H9 (cell line): ENCODE data around the gene MYO10. TPM values are rescaled to one million over a fixed set of nuclear protein-coding genes. Genes with fewer than 3 reads are reported as not detected.

ENCODE experiments used
- DNase-seq: peaks from one replicate; pipeline ENCODE4 v3.0.0-alpha.2; 2017
- H2AFZ ChIP-seq: one replicate; pipeline ENCODE4 v1.6.1; 2013; ENCODE audit warnings: mild to moderate bottlenecking, low read length, control low read depth, moderate library complexity
- H2AK5ac ChIP-seq: 2 replicates; pipeline ENCODE4 v1.6.1; 2013; ENCODE audit warnings: low read length, control low read depth, mixed read lengths; ENCODE audit not compliant: insufficient read length
- H2BK120ac ChIP-seq: one replicate; pipeline ENCODE4 v1.6.1; 2013; ENCODE audit warnings: low read depth, mild to moderate bottlenecking, low read length, control low read depth, inconsistent platforms; ENCODE audit not compliant: poor library complexity, severe bottlenecking
- H2BK12ac ChIP-seq: 2 replicates; pipeline ENCODE4 v1.6.1; 2013; ENCODE audit warnings: low read length, control low read depth, mixed read lengths, low read depth; ENCODE audit not compliant: insufficient read length
- H2BK15ac ChIP-seq: 2 replicates; pipeline ENCODE4 v1.6.1; 2013; ENCODE audit warnings: low read depth, low read length, control low read depth
- H2BK20ac ChIP-seq: one replicate; pipeline ENCODE4 v1.6.1; 2013; ENCODE audit warnings: low read depth, mild to moderate bottlenecking, low read length, control low read depth, inconsistent platforms; ENCODE audit not compliant: poor library complexity, severe bottlenecking
- H2BK5ac ChIP-seq: 2 replicates; pipeline ENCODE4 v1.6.1; 2013; ENCODE audit warnings: low read length, control low read depth, mixed read lengths; ENCODE audit not compliant: insufficient read length
- H3K14ac ChIP-seq: 2 replicates; pipeline ENCODE4 v1.6.1; 2013; ENCODE audit warnings: low read length, control low read depth; ENCODE audit not compliant: insufficient read depth
- H3K18ac ChIP-seq: 2 replicates; pipeline ENCODE4 v1.6.1; 2013; ENCODE audit warnings: low read depth, mild to moderate bottlenecking, mixed read lengths, low read length, control low read depth; ENCODE audit not compliant: insufficient read length
- H3K23ac ChIP-seq: 2 replicates; pipeline ENCODE4 v1.6.1; 2013; ENCODE audit warnings: low read length, control low read depth, mixed read lengths, low read depth; ENCODE audit not compliant: insufficient read length
- H3K23me2 ChIP-seq: 2 replicates; pipeline ENCODE4 v1.6.1; 2013; ENCODE audit warnings: low read depth, mild to moderate bottlenecking, mixed read lengths, low read length, control low read depth; ENCODE audit not compliant: insufficient read length, poor library complexity, severe bottlenecking
- H3K27ac ChIP-seq: 2 replicates; pipeline ENCODE4 v1.5.1; 2013; ENCODE audit warnings: low read length, control low read depth, mixed read lengths, low read depth; ENCODE audit not compliant: insufficient read length
- H3K27me3 ChIP-seq: 2 replicates; pipeline ENCODE4 v1.6.1; 2013; ENCODE audit warnings: low read length, control low read depth, inconsistent platforms; ENCODE audit not compliant: insufficient read depth
- H3K4ac ChIP-seq: 2 replicates; pipeline ENCODE4 v1.6.1; 2013; ENCODE audit warnings: low read depth, mild to moderate bottlenecking, control low read depth, inconsistent platforms, low read length, moderate library complexity
- H3K4me1 ChIP-seq: 2 replicates; pipeline ENCODE4 v1.6.1; 2013; ENCODE audit warnings: low read length, control low read depth, inconsistent platforms; ENCODE audit not compliant: insufficient read depth
- H3K4me2 ChIP-seq: 2 replicates; pipeline ENCODE4 v1.6.1; 2013; ENCODE audit warnings: low read length, control low read depth, mixed read lengths; ENCODE audit not compliant: insufficient read length, insufficient read depth
- H3K56ac ChIP-seq: 2 replicates; pipeline ENCODE4 v1.6.1; 2013; ENCODE audit warnings: low read depth, mild to moderate bottlenecking, mixed read lengths, low read length, control low read depth; ENCODE audit not compliant: insufficient read length
- H3K79me1 ChIP-seq: 2 replicates; pipeline ENCODE4 v1.6.1; 2013; ENCODE audit warnings: low read depth, mild to moderate bottlenecking, moderate library complexity, low read length, control low read depth, inconsistent platforms; ENCODE audit not compliant: insufficient read depth, poor library complexity, severe bottlenecking
- H3K79me2 ChIP-seq: 2 replicates; pipeline ENCODE4 v1.6.1; 2013; ENCODE audit warnings: low read length, control low read depth, inconsistent platforms; ENCODE audit not compliant: insufficient read depth
- H3K9ac ChIP-seq: 2 replicates; pipeline ENCODE4 v1.6.1; 2013; ENCODE audit warnings: low read length, control low read depth, mixed read lengths; ENCODE audit not compliant: insufficient read length; ENCODE audit errors: extremely low read depth
- H3K9me3 ChIP-seq: one replicate; pipeline ENCODE4 v1.6.1; 2013; ENCODE audit warnings: low read depth, low read length, inconsistent platforms; ENCODE audit not compliant: control insufficient read depth
- H3T11ph ChIP-seq: one replicate; pipeline ENCODE4 v1.6.1; 2013; ENCODE audit warnings: mild to moderate bottlenecking, low read length, control low read depth, inconsistent platforms
- H4K20me1 ChIP-seq: one replicate; pipeline ENCODE4 v1.6.1; 2013; ENCODE audit not compliant: control insufficient read depth, insufficient read length, insufficient read depth
- H4K5ac ChIP-seq: 2 replicates; pipeline ENCODE4 v1.6.1; 2013; ENCODE audit warnings: low read depth, mild to moderate bottlenecking, mixed read lengths, low read length, control low read depth; ENCODE audit not compliant: insufficient read length
- H4K8ac ChIP-seq: replicated peaks from 2 replicates; pipeline ENCODE4 v1.6.1; 2013; ENCODE audit warnings: low read length, control low read depth, mixed read lengths, low read depth; ENCODE audit not compliant: insufficient read length
- H4K91ac ChIP-seq: 2 replicates; pipeline ENCODE4 v1.6.1; 2013; ENCODE audit warnings: low read depth, mild to moderate bottlenecking, moderate library complexity, mixed read lengths, low read length, control low read depth; ENCODE audit not compliant: insufficient read length
- H3K27ac Mint-ChIP-seq, 3 experiments: 2 replicates in 2 of 3; 3 replicates in 1 of 3; pipeline ENCODE4 v1.8.0; 2020 to 2021; ENCODE audit warnings: mixed read lengths in 3 of 3, mild to moderate bottlenecking in 1 of 3, moderate library complexity in 1 of 3
- H3K27me3 Mint-ChIP-seq: 2 replicates; pipeline ENCODE4 v1.8.0; 2021; ENCODE audit warnings: low read depth, mild to moderate bottlenecking, moderate library complexity, mixed read lengths
- H3K36me3 Mint-ChIP-seq, 3 experiments: 2 replicates in 2 of 3; 3 replicates in 1 of 3; pipeline ENCODE4 v1.8.0; 2020 to 2021; ENCODE audit warnings: low read depth in 3 of 3, mixed read lengths in 3 of 3; ENCODE audit not compliant: insufficient read depth in 1 of 3
- H3K4me1 Mint-ChIP-seq, 2 experiments: 2 replicates each; pipeline ENCODE4 v1.8.0; 2020; ENCODE audit warnings: mixed read lengths in 2 of 2
- H3K4me3 Mint-ChIP-seq, 2 experiments: 2 replicates in 1 of 2; 3 replicates in 1 of 2; pipeline ENCODE4 v1.8.0; 2020 to 2021; ENCODE audit warnings: mild to moderate bottlenecking in 2 of 2, mixed read lengths in 2 of 2, moderate library complexity in 1 of 2
- H3K9me3 Mint-ChIP-seq, 2 experiments: 2 replicates in 1 of 2; 3 replicates in 1 of 2; pipeline ENCODE4 v1.8.0; 2020; ENCODE audit warnings: mild to moderate bottlenecking in 2 of 2, mixed read lengths in 2 of 2, moderate library complexity in 1 of 2
- CTCF ChIP-seq: fragments of 200-600 bp; sonication (generic); conservative IDR thresholded peaks from 3 replicates; pipeline ENCODE4 v1.8.0; 2021; ENCODE audit warnings: antibody characterized with exemption, mild to moderate bottlenecking
- WGBS: extraction: QIAGEN DNeasy Blood & Tissue Kit; methylation state at CpG from one replicate; pipeline ENCODE4 v1.1.7; 2013; ENCODE audit warnings: missing lambda C conversion rate, low lambda C conversion rate, mixed read lengths; ENCODE audit not compliant: insufficient read length; ENCODE audit errors: extremely low coverage; 5-methylcytosine and 5-hydroxymethylcytosine counted together
- total RNA-seq: library from RNA; stranded (reverse); gene quantifications from 2 replicates; pipeline ENCODE4 v1.2.1, GENCODE V29; 2021

Gene MYO10
- total RNA-seq, 1 experiment from 2014 or later, result 127 TPM

- no peaks in the 10 kb centered on the region; the same call in 1 of the 2 replicates for H3K4me1 ChIP-seq
- H4K20me1 ChIP-seq, result no peaks in the 10 kb centered on the region
- H3K23me2 ChIP-seq, result no peaks in the 10 kb centered on the region
- H3T11ph ChIP-seq, result no peak overlapping the region
- no peak overlapping the region for H2AK5ac ChIP-seq
- no peak overlapping the region for H2BK120ac ChIP-seq
- H3K18ac ChIP-seq, result no peak overlapping the region
- 0 out of 5 replicates have a peak, but pooled peaks cover 0 to 2% of the 10 kb centered on the region in 2 experiments for H3K9me3 Mint-ChIP-seq
- no peak overlapping the region for H3K14ac ChIP-seq
- H3K27me3 Mint-ChIP-seq, result no peaks in the 10 kb centered on the region
- H3K4ac ChIP-seq, result no peak overlapping the region
- no peaks in the 10 kb centered on the region; a peak in 1 of 7 replicates for H3K36me3 Mint-ChIP-seq
- H3K9ac ChIP-seq, result no peak overlapping the region
- no peak overlapping the region for H2BK12ac ChIP-seq
- WGBS, result no CpG with 5 or more reads among the region's 5 CpGs
- no peak overlapping the region for H3K56ac ChIP-seq
- no peak overlapping the region for H3K23ac ChIP-seq
- H3K4me3 Mint-ChIP-seq, result no peak overlapping the region
- no peaks in the 10 kb centered on the region for H3K79me1 ChIP-seq
- no peak overlapping the region for H2AFZ ChIP-seq
- no peak overlapping the region for H3K4me2 ChIP-seq
- TF ChIP-seq CTCF, result no peak
- H3K27ac Mint-ChIP-seq, result no peak overlapping the region
- H3K4me1 Mint-ChIP-seq, result peaks cover 10 to 16% of the 10 kb centered on the region in 2 experiments
- no peak overlapping the region for H2BK5ac ChIP-seq
- H3K79me2 ChIP-seq, result no peaks in the 10 kb centered on the region
- H2BK15ac ChIP-seq, result no peak overlapping the region
- H3K27me3 ChIP-seq, result no peaks in the 10 kb centered on the region
- H4K91ac ChIP-seq, result no peak overlapping the region
- H4K8ac ChIP-seq, result no peak overlapping the region
- no peak for DNase-seq
- no peak overlapping the region for H2BK20ac ChIP-seq
- H3K27ac ChIP-seq, result no peak overlapping the region
- no peaks in the 10 kb centered on the region for H3K9me3 ChIP-seq
- H4K5ac ChIP-seq, result no peak overlapping the region
Measured at GRCh38 chr5:16970260-16970659, 34.2 kb upstream of the MYO10 start.
